ENCODE data around the gene CD93. TPM values are rescaled to one million over a fixed set of nuclear protein-coding genes. Genes with fewer than 3 reads are reported as not detected.

Gene CD93
- total RNA-seq, 2 experiments from 2014 or later = 1.1 TPM

GRCh38 chr20:23079926-23080325 lies 6.2 kb downstream of the CD93 start:
- H3K4me3 Mint-ChIP-seq = no peak overlapping the region
- no peak overlapping the region for H3K27ac ChIP-seq (ENCODE audit: low read depth in 1 of 2, low read length in 2 of 2)
- DNase-seq = no peak
- no peaks in the 10 kb centered on the region for H3K27me3 Mint-ChIP-seq
- intact Hi-C loops (cut with DNase I, micrococcal nuclease) = no loop called here
- peaks cover 9% of the 10 kb centered on the region for H3K4me1 Mint-ChIP-seq (ENCODE audit: low read depth)
- H3K4me3 ChIP-seq (ENCODE audit: low read length) = no peak overlapping the region
- H3K36me3 ChIP-seq (ENCODE audit: insufficient read depth, low read length) = no peaks in the 10 kb centered on the region
- no peak for ATAC-seq (ENCODE audit: poor library complexity)
- TF ChIP-seq CTCF (IDR thresholded peaks at IDR 0.05) = no peak
- ChIA-PET CTCF (no interaction called here), POLR2A (no interaction called here)
- H3K27ac Mint-ChIP-seq = no peak overlapping the region
- H3K9me3 ChIP-seq (ENCODE audit: control insufficient read depth in 1 of 2, insufficient read depth in 1 of 2, low read length in 2 of 2) = peaks cover 0 to 8% of the 10 kb centered on the region in 2 experiments
- H3K27me3 ChIP-seq (ENCODE audit: control insufficient read depth in 1 of 2, insufficient read depth in 2 of 2, low read length in 2 of 2) = no peaks in the 10 kb centered on the region
- H3K4me1 ChIP-seq (ENCODE audit: insufficient read depth, low read length) = peaks cover 6% of the 10 kb centered on the region
- no peaks in the 10 kb centered on the region for H3K9me3 Mint-ChIP-seq
- no peaks in the 10 kb centered on the region for H3K36me3 Mint-ChIP-seq (ENCODE audit: low read depth)

DNA sequence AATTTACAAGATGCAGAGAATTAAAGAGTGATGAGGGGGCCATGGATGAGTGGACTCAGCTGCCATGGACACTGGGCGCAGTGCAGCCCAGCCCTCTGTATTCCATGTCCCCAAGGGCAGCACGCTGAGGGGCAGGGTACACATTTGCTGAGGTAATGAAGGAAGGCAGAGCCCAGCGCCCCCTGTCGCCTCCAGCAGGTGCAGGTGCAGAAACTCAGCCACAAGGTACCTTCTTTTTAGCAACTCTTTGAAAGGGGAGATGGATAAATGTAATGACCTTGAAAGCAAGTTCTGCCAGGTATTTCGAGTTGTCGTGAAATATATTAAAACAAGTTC lies 7.1 kb downstream of the CD93 start:
- Histone ChIP-seq H3K36me3 (ENCODE audit: insufficient read depth, low read length) (no peaks in the 10 kb centered on the region), H3K4me3 (ENCODE audit: low read length) (no peak overlapping the region), H3K9me3 (ENCODE audit: control insufficient read depth in 1 of 2, insufficient read depth in 1 of 2, low read length in 2 of 2) (no peaks in the 10 kb centered on the region), H3K4me1 (ENCODE audit: insufficient read depth, low read length) (no peaks in the 10 kb centered on the region), H3K27me3 (ENCODE audit: control insufficient read depth in 1 of 2, insufficient read depth in 2 of 2, low read length in 2 of 2) (no peaks in the 10 kb centered on the region), H3K27ac (ENCODE audit: low read depth in 1 of 2, low read length in 2 of 2) (no peak overlapping the region)
- POLR2A ChIA-PET = no interaction called here
- no peak for TF ChIP-seq CTCF (IDR thresholded peaks at IDR 0.05)
- Mint-ChIP-seq H3K4me1 (ENCODE audit: low read depth) (peaks cover 9% of the 10 kb centered on the region), H3K27me3 (no peaks in the 10 kb centered on the region), H3K9me3 (no peaks in the 10 kb centered on the region), H3K36me3 (ENCODE audit: low read depth) (no peaks in the 10 kb centered on the region), H3K4me3 (no peak overlapping the region), H3K27ac (no peak overlapping the region)
- ATAC-seq (ENCODE audit: poor library complexity) (no peak), DNase-seq (no peak)
- CTCF ChIA-PET = no interaction called here
- intact Hi-C loops (cut with DNase I, micrococcal nuclease) = no loop called here

DNA sequence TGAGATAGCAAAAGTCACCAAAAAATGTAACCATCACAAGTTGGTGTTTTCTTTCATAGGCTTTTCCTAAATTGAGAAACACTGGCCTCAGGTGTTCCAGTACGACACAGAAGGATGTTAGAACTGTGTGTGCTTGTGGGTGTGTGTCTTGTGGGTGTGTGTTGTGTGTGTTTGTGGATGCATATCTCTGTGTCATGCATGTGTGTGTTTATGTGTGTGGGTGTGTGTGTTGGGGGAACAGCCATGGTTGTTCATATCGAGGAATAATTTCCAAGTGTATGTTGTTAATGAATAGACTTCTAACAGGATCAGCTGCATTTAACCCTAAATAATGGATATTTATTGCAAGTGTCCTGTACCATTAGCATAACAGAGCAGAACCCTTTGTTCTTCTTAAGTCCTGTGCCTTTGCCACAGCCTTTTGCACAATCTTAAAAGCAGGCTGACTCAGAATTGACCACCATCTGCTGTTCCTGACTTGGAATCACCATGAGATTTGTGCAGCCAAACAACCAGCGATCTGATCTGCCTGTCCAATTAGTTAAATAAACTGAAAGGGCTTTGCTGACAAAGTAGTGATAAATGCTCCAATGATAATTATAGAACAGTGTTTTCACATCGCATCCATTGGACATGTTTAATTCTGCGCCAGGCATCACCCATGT lies 7.6 kb downstream of the CD93 start:
- H3K27ac ChIP-seq (ENCODE audit: low read depth in 1 of 2, low read length in 2 of 2) = no peak overlapping the region

More for the DNA sequence above, 7.6 kb downstream of the CD93 start:
- no peaks in the 10 kb centered on the region for H3K4me1 ChIP-seq (ENCODE audit: insufficient read depth, low read length)
- no peaks in the 10 kb centered on the region for H3K9me3 ChIP-seq (ENCODE audit: control insufficient read depth in 1 of 2, insufficient read depth in 1 of 2, low read length in 2 of 2)
- TF ChIP-seq CTCF (IDR thresholded peaks at IDR 0.05) = no peak
- ChIA-PET POLR2A (no interaction called here), CTCF (no interaction called here)
- no peaks in the 10 kb centered on the region for H3K9me3 Mint-ChIP-seq
- no peak for DNase-seq
- peaks cover 8% of the 10 kb centered on the region for H3K4me1 Mint-ChIP-seq (ENCODE audit: low read depth)
- no peaks in the 10 kb centered on the region for H3K36me3 ChIP-seq (ENCODE audit: insufficient read depth, low read length)
- H3K36me3 Mint-ChIP-seq (ENCODE audit: low read depth) = no peaks in the 10 kb centered on the region
- H3K4me3 ChIP-seq (ENCODE audit: low read length) = no peak overlapping the region
- no peak overlapping the region for H3K4me3 Mint-ChIP-seq
- no peak for ATAC-seq (ENCODE audit: poor library complexity)
- intact Hi-C loops (cut with DNase I, micrococcal nuclease) = no loop called here
- H3K27me3 Mint-ChIP-seq = no peaks in the 10 kb centered on the region
- no peak overlapping the region for H3K27ac Mint-ChIP-seq
- H3K27me3 ChIP-seq (ENCODE audit: control insufficient read depth in 1 of 2, insufficient read depth in 2 of 2, low read length in 2 of 2) = no peaks in the 10 kb centered on the region

All from CD4-positive, alpha-beta T cell (primary cell).